Caco-2 (cell line): ENCODE measurements around the gene ASB10. TPM values are rescaled to one million over a fixed set of nuclear protein-coding genes. Genes with fewer than 3 reads are reported as not detected.

Source experiments
- BruUV-seq: library from RNA; stranded (reverse); fragments of 400-500 nt; replicated peaks from 2 replicates; lab custom pipeline; 2021; lab: Mats Ljungman, UMichigan
- CTCF ChIA-PET: fragments of 300-600 bp; sonication (Branson Sonifier 250); formaldehyde crosslinking; loops from one replicate; lab custom pipeline; 2022; ENCODE audit warnings: antibody characterized with exemption; lab: Charles Lee
- POLR2A ChIA-PET: fragments of 300-600 bp; sonication (Branson Sonifier 250); formaldehyde crosslinking; loops from one replicate; lab custom pipeline; 2022; ENCODE audit warnings: antibody characterized with exemption; lab: Charles Lee
- DNase-seq, 2 experiments: peaks; one replicate each; pipeline versions ENCODE4 v3.0.0 to v3.0.0-alpha.2; 2020 to 2022
- H3K27me3 ChIP-seq: replicated peaks from 2 replicates; pipeline ENCODE4 v1.6.0; 2011; ENCODE audit warnings: low read length; ENCODE audit not compliant: control insufficient read depth, insufficient read depth
- H3K36me3 ChIP-seq: 2 replicates; pipeline ENCODE4 v1.5.1; 2011; ENCODE audit warnings: low read length; ENCODE audit not compliant: control insufficient read depth, insufficient read depth
- H3K4me1 ChIP-seq: fragments of 250-450 bp; sonication (Bioruptor Pico); 2 replicates; pipeline ENCODE4 v1.5.1; 2020; ENCODE audit warnings: mild to moderate bottlenecking
- H3K4me3 ChIP-seq: 2 replicates; pipeline ENCODE4 v1.5.1; 2011; ENCODE audit warnings: low read depth, mild to moderate bottlenecking, control low read depth, low read length
- H3K9me3 ChIP-seq: fragments of 250-450 bp; sonication (Bioruptor Pico); 2 replicates; pipeline ENCODE4 v1.5.1; 2020; ENCODE audit warnings: mild to moderate bottlenecking, moderate library complexity
- H3K27ac Mint-ChIP-seq: one replicate; pipeline ENCODE4 v1.8.0; 2022; ENCODE audit warnings: mixed read lengths; ENCODE audit not compliant: unreplicated experiment
- H3K27me3 Mint-ChIP-seq: one replicate; pipeline ENCODE4 v1.8.0; 2022; ENCODE audit warnings: mixed read lengths; ENCODE audit not compliant: insufficient read depth, unreplicated experiment
- H3K36me3 Mint-ChIP-seq: one replicate; pipeline ENCODE4 v1.8.0; 2022; ENCODE audit warnings: mild to moderate bottlenecking, mixed read lengths; ENCODE audit not compliant: insufficient read depth, unreplicated experiment
- H3K4me1 Mint-ChIP-seq: one replicate; pipeline ENCODE4 v1.8.0; 2022; ENCODE audit warnings: low read depth, mixed read lengths; ENCODE audit not compliant: unreplicated experiment
- H3K4me3 Mint-ChIP-seq: one replicate; pipeline ENCODE4 v1.8.0; 2022; ENCODE audit warnings: mild to moderate bottlenecking, moderate library complexity, mixed read lengths; ENCODE audit not compliant: unreplicated experiment
- H3K9me3 Mint-ChIP-seq: one replicate; pipeline ENCODE4 v1.8.0; 2022; ENCODE audit warnings: mixed read lengths; ENCODE audit not compliant: unreplicated experiment
- intact Hi-C: fragments of 100-400 bp; cut with micrococcal nuclease; formaldehyde crosslinking; loops from one replicate; pipeline ENCODE4 v1.10.0; 2022; ENCODE audit not compliant: unreplicated experiment
- total RNA-seq: library from RNA; stranded (reverse); gene quantifications from 2 replicates; pipeline ENCODE4 v1.2.3, GENCODE V29; 2022
- TF ChIP-seq, protein P1 (sequence below), 2 experiments: fragments of 200-600 bp in 1 of 2; IDR thresholded peaks; 1 replicate in 1 of 2; 2 replicates in 1 of 2; pipeline versions ENCODE4 v1.5.1 to v1.8.0; 2011 to 2022; ENCODE audit warnings: antibody characterized with exemption in 1 of 2, control low read depth in 1 of 2, inconsistent platforms in 1 of 2, low read depth in 1 of 2, low read length in 1 of 2, mild to moderate bottlenecking in 1 of 2, moderate library complexity in 1 of 2; ENCODE audit not compliant: insufficient read depth in 1 of 2, severe bottlenecking in 1 of 2, unreplicated experiment in 1 of 2

Gene ASB10
- total RNA-seq, 1 experiment from 2014 or later = not detected

GRCh38 chr7:151193203-151193978 lies 6.3 kb upstream of the ASB10 start:
- Histone ChIP-seq H3K9me3 (no peaks in the 10 kb centered on the region), H3K4me1 (no peaks in the 10 kb centered on the region), H3K36me3 (no peaks in the 10 kb centered on the region), H3K27me3 (peaks cover 3% of the 10 kb centered on the region; the same call in 1 of the 2 replicates), H3K4me3 (no peak overlapping the region)
- BruUV-seq = no TSS peak
- Mint-ChIP-seq H3K4me1 (no peaks in the 10 kb centered on the region), H3K27ac (no peak overlapping the region), H3K36me3 (no peaks in the 10 kb centered on the region), H3K4me3 (no peak overlapping the region), H3K27me3 (peaks cover 15% of the 10 kb centered on the region), H3K9me3 (no peaks in the 10 kb centered on the region)
- no peak for DNase-seq
- ChIA-PET POLR2A (no interaction called here), CTCF (no interaction called here)
- TF ChIP-seq, protein P1, sequence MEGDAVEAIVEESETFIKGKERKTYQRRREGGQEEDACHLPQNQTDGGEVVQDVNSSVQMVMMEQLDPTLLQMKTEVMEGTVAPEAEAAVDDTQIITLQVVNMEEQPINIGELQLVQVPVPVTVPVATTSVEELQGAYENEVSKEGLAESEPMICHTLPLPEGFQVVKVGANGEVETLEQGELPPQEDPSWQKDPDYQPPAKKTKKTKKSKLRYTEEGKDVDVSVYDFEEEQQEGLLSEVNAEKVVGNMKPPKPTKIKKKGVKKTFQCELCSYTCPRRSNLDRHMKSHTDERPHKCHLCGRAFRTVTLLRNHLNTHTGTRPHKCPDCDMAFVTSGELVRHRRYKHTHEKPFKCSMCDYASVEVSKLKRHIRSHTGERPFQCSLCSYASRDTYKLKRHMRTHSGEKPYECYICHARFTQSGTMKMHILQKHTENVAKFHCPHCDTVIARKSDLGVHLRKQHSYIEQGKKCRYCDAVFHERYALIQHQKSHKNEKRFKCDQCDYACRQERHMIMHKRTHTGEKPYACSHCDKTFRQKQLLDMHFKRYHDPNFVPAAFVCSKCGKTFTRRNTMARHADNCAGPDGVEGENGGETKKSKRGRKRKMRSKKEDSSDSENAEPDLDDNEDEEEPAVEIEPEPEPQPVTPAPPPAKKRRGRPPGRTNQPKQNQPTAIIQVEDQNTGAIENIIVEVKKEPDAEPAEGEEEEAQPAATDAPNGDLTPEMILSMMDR (IDR thresholded peaks at IDR 0.05; ENCODE audit: insufficient read depth in 1 of 2, low read depth in 1 of 2, low read length in 1 of 2, severe bottlenecking in 1 of 2, unreplicated experiment in 1 of 2) = no peak
- intact Hi-C loops = no loop called here

GRCh38 chr7:151192002-151192539 lies 5.0 kb upstream of the ASB10 start:
- H3K36me3 Mint-ChIP-seq = no peaks in the 10 kb centered on the region
- H3K27me3 Mint-ChIP-seq = peaks cover 15% of the 10 kb centered on the region
- no peak overlapping the region for H3K4me3 Mint-ChIP-seq
- no peaks in the 10 kb centered on the region for H3K9me3 Mint-ChIP-seq
- H3K4me1 ChIP-seq = no peaks in the 10 kb centered on the region
- peaks cover 3% of the 10 kb centered on the region; the same call in 1 of the 2 replicates for H3K27me3 ChIP-seq
- no peak overlapping the region for H3K4me3 ChIP-seq
- no peaks in the 10 kb centered on the region for H3K4me1 Mint-ChIP-seq
- ChIA-PET POLR2A (no interaction called here), CTCF (no interaction called here)
- intact Hi-C loops = no loop called here
- H3K9me3 ChIP-seq = no peaks in the 10 kb centered on the region
- TF ChIP-seq, protein P1 (IDR thresholded peaks at IDR 0.05; ENCODE audit: insufficient read depth in 1 of 2, low read depth in 1 of 2, low read length in 1 of 2, severe bottlenecking in 1 of 2, unreplicated experiment in 1 of 2) = no peak
- no TSS peak for BruUV-seq
- no peak overlapping the region for H3K27ac Mint-ChIP-seq
- H3K36me3 ChIP-seq = no peaks in the 10 kb centered on the region
- DNase-seq = no peak

- H3K4me3 ChIP-seq = no peak overlapping the region
- TF ChIP-seq, protein P1 (IDR thresholded peaks at IDR 0.05; ENCODE audit: insufficient read depth in 1 of 2, low read depth in 1 of 2, low read length in 1 of 2, severe bottlenecking in 1 of 2, unreplicated experiment in 1 of 2) = peak; percentile 7 to 35
- H3K27me3 ChIP-seq = peaks cover 3% of the 10 kb centered on the region; the same call in 1 of the 2 replicates
- H3K36me3 ChIP-seq = no peaks in the 10 kb centered on the region
- no peaks in the 10 kb centered on the region for H3K4me1 ChIP-seq
- ChIA-PET POLR2A (no interaction called here), CTCF (no interaction called here)
- Mint-ChIP-seq H3K27me3 (peaks cover 15% of the 10 kb centered on the region), H3K9me3 (no peaks in the 10 kb centered on the region), H3K4me1 (no peaks in the 10 kb centered on the region), H3K36me3 (no peaks in the 10 kb centered on the region), H3K27ac (no peak overlapping the region), H3K4me3 (no peak overlapping the region)
- peak in 1 of 2 experiments; percentile 41 for DNase-seq
- intact Hi-C loops = no loop called here
- no peaks in the 10 kb centered on the region for H3K9me3 ChIP-seq
- BruUV-seq = no TSS peak
These were observed 4.5 kb upstream of the ASB10 start for GRCh38 chr7:151191544-151191943.
